ENCODE measurements around the gene CDR2.

- no peak for TF ChIP-seq FOXK2 (IDR thresholded peaks at IDR 0.05)
- no peak for TF ChIP-seq SP1 (IDR thresholded peaks at IDR 0.05)
- no peak for TF ChIP-seq HDGF (IDR thresholded peaks at IDR 0.05; ENCODE audit: borderline replicate concordance)
Observed at GRCh38 chr16:22325598-22326368, 48.6 kb downstream of the CDR2 start.
